ENCODE measurements around the gene BMP6.
"Not testable (repeated sequence)": the region's sequence is repeated elsewhere in the genome, so short reads cannot be mapped to it uniquely, and the experiment has no call there.

The BMP6 gene

GRCh38 chr6:7887278-7887991 lies 161.5 kb downstream of the BMP6 start:
- no peak for DNase-seq

DNA sequence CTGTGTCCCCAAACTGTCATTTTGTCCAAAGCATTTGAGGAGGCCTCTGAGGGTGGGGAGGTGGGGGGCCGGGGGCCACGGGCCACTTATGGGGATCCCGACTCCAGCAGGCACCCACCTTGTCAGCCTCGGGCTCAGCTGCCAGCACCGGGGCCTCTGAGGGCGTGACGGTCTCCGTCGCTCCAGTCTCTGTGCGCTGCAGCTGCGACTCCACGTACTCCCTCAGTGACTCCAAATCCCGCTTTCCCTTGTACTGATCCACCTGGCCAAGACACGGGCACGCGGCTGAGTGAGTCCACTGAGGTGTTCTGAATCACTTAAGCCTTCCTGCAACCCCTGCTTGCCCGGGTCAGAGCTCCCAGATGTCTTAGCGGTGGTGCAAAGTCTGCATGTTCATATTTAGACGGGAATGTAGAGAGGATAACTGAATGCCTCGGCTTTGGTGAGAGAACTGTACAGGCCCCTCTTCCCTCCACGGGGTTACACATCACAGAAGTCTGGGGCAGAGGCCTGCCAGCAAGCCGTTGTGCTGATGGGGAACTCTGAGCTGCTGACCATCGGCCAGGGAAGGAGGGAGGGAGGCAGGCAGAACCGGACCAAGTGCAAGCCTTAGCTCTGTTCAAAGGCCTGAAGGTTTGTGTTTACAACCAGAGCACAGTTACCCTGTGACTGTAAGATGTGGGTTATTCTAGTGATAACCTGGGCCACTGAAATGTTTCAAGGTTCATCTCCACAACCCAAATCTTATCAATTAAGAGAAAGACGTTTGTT lies 162.9 kb downstream of the BMP6 start:
- DNase-seq, result no peak

DNA sequence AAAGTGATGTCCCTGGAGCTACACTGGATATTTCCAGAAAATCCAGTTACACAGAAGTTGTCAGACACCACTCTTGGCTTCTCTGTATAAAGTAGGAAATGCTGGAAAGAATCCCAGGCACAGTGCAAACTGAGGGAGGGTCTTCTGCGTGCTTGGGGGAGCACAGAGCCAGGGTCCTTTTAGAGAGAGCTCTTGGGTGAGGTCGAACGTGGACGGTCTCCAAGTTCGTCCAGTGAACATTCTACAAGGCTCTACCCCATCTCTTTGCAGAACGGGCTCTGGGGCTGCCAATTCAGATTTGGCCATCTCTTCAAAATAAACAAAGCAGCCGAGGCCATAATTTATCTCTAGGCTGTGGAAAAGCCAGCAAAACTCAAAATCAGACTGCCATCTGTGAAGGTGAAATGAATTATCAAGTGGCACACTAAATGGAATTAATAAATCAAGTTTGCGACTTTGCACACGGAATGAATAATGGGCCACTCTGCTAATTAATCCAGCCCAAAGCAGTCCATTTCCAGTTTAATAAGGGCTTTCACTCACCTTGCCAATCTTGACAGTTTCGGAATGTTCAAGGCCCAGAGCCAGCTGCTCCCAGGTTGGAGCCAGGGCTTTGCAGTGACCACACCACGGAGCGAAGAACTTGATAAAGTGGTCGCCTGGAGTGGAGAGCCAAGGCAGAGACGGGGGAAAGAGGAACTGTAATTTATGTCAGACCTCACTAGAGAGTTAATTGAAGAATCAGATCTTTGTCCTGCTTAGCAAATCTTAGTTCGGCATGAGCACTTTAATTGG lies 165.4 kb downstream of the BMP6 start:
- no peak for DNase-seq

DNA sequence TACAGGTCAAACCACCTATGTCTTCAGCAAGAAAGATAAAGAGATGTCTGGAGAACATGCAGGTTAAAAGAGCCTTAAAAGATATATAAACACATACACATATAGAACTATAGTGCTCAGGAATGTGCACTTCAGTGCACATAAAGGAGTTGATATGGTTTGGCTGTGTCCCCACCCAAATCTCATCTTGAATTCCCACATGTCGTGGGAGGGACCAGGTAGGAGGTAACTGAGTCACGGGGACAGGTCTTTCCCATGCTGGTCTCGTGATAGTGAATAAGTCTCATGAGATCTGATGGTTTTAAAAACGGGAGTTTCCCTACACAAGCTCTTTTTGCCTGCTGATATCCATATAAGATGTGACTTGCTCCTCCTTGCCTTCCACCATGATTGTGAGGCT lies 166.5 kb downstream of the BMP6 start:
- DNase-seq, result not testable (repeated sequence)

- DNase-seq, result no peak
These were observed 167.4 kb downstream of the BMP6 start for GRCh38 chr6:7893342-7893741.

DNA sequence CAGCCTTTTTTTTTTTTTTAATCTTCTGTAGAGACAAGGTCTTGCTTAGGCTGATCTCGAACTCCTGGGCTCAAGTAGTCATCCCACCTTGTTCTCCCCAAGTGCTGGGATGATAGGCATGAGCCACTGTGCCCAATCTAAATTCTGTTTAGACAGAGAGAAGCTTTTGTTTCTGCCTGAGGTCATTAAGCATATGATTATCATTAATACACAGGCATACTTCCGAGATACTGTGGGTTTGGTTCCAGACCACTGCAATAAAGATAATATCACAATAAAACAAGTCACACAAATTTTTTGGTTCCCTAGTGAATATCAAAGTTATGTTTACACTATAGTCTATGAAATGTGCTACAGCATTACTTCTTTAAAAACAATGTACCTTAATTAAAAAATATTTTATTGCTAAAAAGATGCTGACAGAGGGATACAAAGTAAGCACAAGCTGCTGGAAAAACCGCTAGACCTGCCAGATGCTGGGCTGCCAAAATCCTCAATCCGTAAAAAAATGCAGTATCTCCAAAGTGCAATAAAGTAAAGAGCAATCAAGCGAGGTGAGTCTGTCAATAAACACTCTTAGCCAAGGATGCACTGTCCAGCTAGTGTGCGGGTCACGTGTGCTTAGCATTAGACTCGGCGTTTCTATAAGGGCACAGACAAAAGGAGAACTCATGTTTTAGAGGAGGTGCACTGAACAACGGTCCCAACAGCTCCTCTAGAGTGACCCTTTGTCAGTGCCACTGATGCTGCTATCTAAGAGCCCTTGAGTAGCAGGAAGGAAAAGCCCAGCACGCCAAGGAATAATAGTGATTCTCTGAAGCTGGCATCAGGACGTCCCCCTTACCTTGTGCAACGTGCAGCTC lies 168.6 kb downstream of the BMP6 start:
- DNase-seq, result no peak

DNA sequence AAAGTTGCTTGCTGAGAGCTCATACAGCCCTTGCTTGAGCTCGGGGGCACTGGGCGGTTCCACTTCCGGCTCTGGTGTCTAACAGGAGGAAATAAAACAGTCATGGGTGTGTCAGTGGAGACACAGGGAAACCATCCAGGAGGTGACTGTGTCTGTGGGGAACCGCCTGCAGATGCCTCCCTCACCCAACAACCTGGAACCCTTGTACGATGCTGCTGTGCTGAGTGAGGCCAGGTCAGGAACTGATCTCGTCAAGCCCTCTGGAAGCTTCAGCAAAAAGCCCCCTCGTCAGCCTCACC lies 169.2 kb downstream of the BMP6 start:
- DNase-seq, result no peak

DNA sequence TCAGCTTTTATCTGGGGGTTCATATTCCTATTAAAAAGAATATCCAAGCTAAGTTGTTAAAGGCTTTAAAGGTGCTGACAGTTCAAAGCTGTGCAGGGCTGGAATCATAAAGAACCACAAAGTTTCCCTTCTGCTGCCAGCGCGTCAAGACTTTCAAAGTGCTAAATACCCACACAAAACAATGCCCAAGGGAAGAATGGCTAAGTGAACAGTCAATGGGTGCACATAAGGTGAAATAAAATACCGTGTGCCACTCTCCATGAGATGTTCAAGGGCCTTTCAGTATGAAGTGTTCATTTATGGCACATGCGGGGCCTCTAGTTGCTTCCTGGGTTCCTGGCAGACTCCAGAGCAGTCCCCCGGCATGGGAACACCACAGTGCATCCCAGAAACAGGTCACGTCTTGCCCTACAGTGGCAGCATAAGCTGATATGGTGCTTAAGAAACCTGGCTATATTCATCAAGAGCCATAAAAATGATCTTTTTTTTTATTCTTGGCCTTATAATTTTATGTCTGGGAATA lies 170.6 kb downstream of the BMP6 start:
- no peak for DNase-seq

DNA sequence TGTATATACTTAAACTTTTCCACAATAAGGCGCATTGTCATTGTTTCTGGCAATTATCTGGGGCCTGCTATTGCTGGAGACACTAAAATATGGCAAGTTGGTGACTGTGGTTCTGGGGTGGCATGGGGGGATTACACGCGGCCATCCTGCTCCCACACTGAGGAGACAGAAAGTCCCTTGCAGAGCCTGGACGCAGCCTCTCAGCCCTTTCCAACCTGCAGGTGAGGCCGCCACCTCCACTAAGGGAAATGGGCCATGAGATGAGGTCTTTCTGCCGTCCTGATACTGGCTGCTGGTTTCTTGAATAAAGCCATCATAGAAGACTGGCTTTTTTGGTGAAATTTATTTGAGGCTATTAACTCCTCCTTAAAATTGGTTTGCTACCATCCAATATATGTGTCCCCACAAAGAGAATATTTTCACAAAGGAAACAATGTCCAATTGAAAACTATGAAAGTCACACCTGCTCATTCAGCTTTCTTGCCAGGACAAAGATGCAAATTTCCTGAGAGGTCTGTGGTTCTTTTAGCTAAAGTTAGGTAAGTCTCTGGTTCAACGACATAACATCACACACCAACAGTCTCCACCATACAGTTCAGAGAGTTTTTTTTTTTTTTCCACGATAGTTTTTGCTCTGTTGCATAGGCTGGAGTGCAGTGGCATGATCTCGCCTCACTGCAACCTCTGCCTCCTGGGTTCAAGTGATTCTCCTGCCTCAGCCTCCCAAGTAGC lies 171.7 kb downstream of the BMP6 start:
- no peak for DNase-seq

GRCh38 chr6:7898193-7898586 lies 172.3 kb downstream of the BMP6 start:
- DNase-seq, result not testable (repeated sequence)

DNA sequence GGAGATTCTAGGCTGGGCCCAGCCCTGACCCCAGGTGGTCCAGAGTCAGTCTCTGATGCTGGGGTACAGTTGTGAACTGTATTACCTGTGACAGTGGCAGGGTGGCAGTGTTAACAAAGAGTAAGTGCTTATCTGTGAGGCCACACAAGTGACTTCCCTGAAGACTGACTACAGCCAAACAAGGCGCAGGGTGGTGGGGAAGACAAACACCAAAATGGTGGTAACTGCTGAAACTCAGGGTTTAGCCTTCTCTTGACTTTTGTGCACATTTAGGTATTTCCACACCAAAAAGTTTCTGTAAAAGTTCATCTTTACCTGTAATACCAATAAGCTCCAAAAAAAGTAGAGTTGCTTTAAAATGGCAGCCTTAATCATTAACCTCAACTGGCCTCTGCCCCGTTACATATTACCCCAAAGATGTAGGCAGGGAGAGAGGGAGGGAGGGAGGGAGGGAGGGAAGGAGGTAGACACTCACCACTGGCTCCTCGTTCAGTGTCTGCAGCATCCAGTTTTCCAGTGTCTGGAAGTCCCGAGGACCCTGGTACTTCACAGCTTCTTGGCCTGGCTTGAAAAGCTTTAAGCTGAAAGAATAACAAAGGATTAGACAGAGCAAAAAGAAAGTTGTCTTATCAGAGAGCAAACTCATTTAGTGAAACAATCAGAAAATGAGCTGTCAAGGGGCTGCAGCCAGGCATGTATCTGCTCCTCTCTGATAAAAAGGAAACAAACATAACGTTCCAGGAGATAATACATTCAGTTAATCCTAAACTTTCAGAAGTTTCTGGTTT lies 173.4 kb downstream of the BMP6 start:
- DNase-seq, result no peak

DNA sequence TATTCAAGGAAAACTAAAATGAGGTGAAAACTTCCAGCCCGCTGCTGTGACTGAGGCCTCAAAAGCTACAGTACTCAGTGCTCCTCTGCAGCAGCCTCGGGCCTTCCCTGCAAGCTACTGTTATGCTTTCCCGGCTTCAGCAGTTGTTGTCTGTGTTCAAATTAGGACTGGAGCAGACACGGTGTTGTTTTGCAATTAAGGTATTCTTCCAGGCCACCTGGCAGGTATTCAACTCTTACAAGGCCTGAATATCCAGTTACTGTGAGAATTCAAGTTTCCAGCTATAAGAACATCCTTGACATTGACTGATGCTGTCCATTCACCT lies 174.0 kb downstream of the BMP6 start:
- no peak for DNase-seq

DNA sequence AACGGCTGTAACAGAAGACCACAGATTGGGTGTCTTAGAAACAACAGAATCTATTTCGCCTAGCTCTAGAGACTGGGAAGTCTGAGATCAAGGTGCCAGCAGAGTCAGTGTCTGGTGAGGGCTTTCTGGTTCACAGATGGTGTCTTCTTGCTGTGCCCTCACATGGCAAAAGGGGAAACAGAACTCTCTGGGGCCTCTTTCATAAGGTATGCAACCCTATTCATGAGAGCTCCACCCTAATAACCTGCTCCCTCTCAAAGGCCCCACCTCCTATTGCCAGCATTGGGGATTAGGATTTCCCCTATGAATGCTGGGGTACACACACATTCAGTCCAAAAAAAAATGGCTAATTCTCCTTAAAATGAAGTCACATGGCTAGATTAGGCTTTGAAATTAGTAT lies 174.7 kb downstream of the BMP6 start:
- no peak for DNase-seq

GRCh38 chr6:7901056-7901455 lies 175.2 kb downstream of the BMP6 start:
- DNase-seq, result no peak

DNA sequence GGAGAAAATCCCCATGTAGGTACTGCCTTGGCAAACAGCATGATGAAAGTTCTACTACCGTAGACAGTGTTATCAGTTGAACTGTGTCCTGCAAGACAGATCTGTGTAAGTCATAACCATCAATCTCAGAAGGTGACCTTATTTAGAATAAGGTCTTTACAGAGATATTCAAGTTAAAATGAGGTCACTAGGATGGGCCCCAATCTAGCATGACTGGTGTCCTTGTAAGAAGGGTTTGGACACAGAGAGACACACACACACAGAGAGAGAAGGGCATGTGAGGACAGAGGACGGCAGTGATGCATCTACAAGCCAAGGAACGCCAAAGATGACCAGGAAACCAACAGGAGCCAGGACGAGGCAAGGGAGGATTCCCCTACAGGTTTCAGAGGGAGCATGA lies 175.9 kb downstream of the BMP6 start:
- no peak for DNase-seq

DNA sequence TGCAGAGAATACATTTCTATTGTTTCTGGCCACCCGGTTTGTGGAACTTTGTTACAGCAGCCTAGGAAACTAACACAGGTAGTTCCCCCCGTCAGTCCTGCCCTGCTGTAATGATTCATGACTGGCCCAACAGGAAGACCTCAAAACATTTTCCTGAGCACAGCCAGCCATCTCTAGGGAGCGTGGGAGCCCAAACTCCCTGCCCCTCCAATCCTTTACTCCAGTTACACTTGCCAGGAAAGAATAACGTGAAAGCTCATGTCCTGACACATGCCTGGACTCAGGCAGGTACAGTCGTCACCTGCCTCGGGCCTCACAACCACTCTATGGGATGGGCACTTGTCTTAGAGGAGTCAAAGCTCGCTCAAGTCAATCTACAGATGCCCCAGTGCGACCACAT lies 176.3 kb downstream of the BMP6 start:
- no peak for DNase-seq

- DNase-seq, result no peak
These were observed 177.0 kb downstream of the BMP6 start for GRCh38 chr6:7902867-7903266.

- no peak for DNase-seq
These were observed 177.8 kb downstream of the BMP6 start for GRCh38 chr6:7903673-7904072.

- no peak for DNase-seq
These were observed 178.9 kb downstream of the BMP6 start for GRCh38 chr6:7904654-7905319.

DNA sequence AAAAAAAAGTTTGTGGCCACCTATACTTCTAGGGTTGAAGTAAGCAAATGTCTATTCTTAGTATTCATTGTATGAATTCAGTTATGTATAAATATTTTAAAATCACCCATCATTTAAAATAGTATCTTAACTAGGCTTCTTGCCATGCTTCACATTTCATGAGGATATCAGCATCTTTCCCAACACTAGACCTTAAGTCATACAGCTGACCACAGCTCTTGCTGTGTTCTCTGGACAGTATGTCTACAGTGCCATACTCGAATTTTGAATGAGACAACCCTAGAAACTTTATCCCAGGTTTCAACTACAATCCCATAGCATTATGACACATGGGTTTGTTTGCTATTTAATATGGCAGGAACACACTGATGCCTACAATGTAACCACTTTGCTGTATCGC lies 179.5 kb downstream of the BMP6 start:
- DNase-seq, result no peak

- DNase-seq, result no peak
These were observed 180.8 kb downstream of the BMP6 start for GRCh38 chr6:7906741-7907140.
